Measurements from ENCODE around the gene PGAM2. TPM values are rescaled to one million over a fixed set of nuclear protein-coding genes. Genes with fewer than 3 reads are reported as not detected.

The PGAM2 gene
- total and polyA plus RNA-seq, 2 of the 4 experiments (the other 2 are of a cell fraction) = not detected

- Histone ChIP-seq H3K4me2 (ENCODE audit: low read depth, low read length) (no peak overlapping the region), H3K18ac (ENCODE audit: low read depth, low read length) (no peak overlapping the region), H4K8ac (ENCODE audit: low read depth in 2 of 2, low read length in 2 of 2) (no peak overlapping the region), H3K9ac (ENCODE audit: low read depth, low read length) (no peak overlapping the region), H3K27me3 (ENCODE audit: control insufficient read depth, insufficient read depth, low read length) (no peaks in the 10 kb centered on the region), H2BK15ac (ENCODE audit: low read depth, low read length) (no peak overlapping the region), H4K5ac (ENCODE audit: low read depth, low read length) (no peak overlapping the region), H2BK120ac (ENCODE audit: low read depth, low read length) (no peak overlapping the region), H3K4ac (ENCODE audit: low read depth, low read length) (no peak overlapping the region), H2AFZ (replicated peaks; ENCODE audit: low read length, poor library complexity) (no peak overlapping the region), H3K56ac (ENCODE audit: extremely low read depth, insufficient read depth, low read length) (no peak overlapping the region), H2AK9ac (replicated peaks; ENCODE audit: low read depth, low read length, poor library complexity) (no peak overlapping the region), H4K20me1 (ENCODE audit: insufficient read depth, low read length) (peaks cover 31% of the 10 kb centered on the region; the same call in 1 of the 2 replicates), H3K23ac (ENCODE audit: low read depth, low read length) (no peak overlapping the region), H3K36me3 (ENCODE audit: control insufficient read depth, insufficient read depth, low read length) (peaks cover 71% of the 10 kb centered on the region), H3K14ac (replicated peaks; ENCODE audit: low read depth, low read length) (no peak overlapping the region), H3K4me1 (ENCODE audit: control insufficient read depth, insufficient read depth, low read length) (no peaks in the 10 kb centered on the region), H3K4me3 (ENCODE audit: insufficient read depth, low read depth, low read length) (no peak overlapping the region), H2BK20ac (ENCODE audit: low read depth, low read length) (no peak overlapping the region), H3K27ac (ENCODE audit: insufficient read depth, low read length) (no peak overlapping the region), H4K91ac (ENCODE audit: insufficient read depth, low read depth, low read length) (no peak overlapping the region), H3K79me1 (ENCODE audit: low read depth in 1 of 2, low read length in 2 of 2) (peaks cover 15 to 28% of the 10 kb centered on the region in 2 experiments), H3K9me3 (ENCODE audit: control insufficient read depth, insufficient read depth, low read length) (no peaks in the 10 kb centered on the region), H3K9me1 (ENCODE audit: insufficient read depth, low read length) (peaks cover 3% of the 10 kb centered on the region; the same call in 1 of the 2 replicates), H2AK5ac (ENCODE audit: low read depth, low read length) (no peak overlapping the region), H2BK5ac (ENCODE audit: low read depth, low read length, poor library complexity, severe bottlenecking) (no peak overlapping the region)
- in situ Hi-C loops (cut with MboI; ENCODE audit: low sequenced_read_pairs) = no loop called here
- dilution Hi-C loops (cut with HindIII; ENCODE audit: low sequenced_read_pairs, unreplicated experiment) = no loop called here
- intact Hi-C loops (cut with micrococcal nuclease) = no loop called here
- TF ChIP-seq BHLHE40 (IDR thresholded peaks at IDR 0.05; ENCODE audit: low read depth, low read length) = no peak
- no peak for TF ChIP-seq NFE2L2 (IDR thresholded peaks at IDR 0.05; ENCODE audit: low read depth, low read length)
- no peak for TF ChIP-seq MXI1 (IDR thresholded peaks at IDR 0.05; ENCODE audit: borderline replicate concordance, low read depth, low read length)
- TF ChIP-seq MAFK (IDR thresholded peaks at IDR 0.05; ENCODE audit: low read depth, low read length) = no peak
- no peak for TF ChIP-seq RFX5 (IDR thresholded peaks at IDR 0.05; ENCODE audit: low read depth, low read length)
- TF ChIP-seq RCOR1 (IDR thresholded peaks at IDR 0.05; ENCODE audit: insufficient replicate concordance, low read length) = no peak
- TF ChIP-seq FOS (IDR thresholded peaks at IDR 0.05; ENCODE audit: low read depth, low read length) = no peak
- ChIA-PET CTCF (no interaction called here), POLR2A (ENCODE audit: unreplicated experiment) (no interaction called here)
- DNase-seq (no peak), ATAC-seq (ENCODE audit: low read depth) (no peak)
- BruUV-seq (replicated peaks) = no TSS peak
- 89% methylated on average over 4 of the region's 11 CpGs; no CpG with 5 or more reads in 1 of the 2 experiments for WGBS, 2 experiments (ENCODE audit: extremely low coverage in 2 of 2, insufficient read length in 1 of 2)
Measured at GRCh38 chr7:44057181-44057848, 8.1 kb downstream of the PGAM2 start.
